Stomach (tissue), 9 donors: Measurements from ENCODE around the gene EMX2. TPM values are rescaled to one million over a fixed set of nuclear protein-coding genes. Genes with fewer than 3 reads are reported as not detected.

Source experiments
- DNase-seq, 2 donors: peaks; one replicate each; pipeline versions ENCODE4 v3.0.0 to v3.0.0-alpha.2; 2013 to 2019
- H3K27ac ChIP-seq, 5 donors: fragments of 200-600 bp in 4 of 5; sonication (generic) in 4 of 5; one replicate each; pipeline ENCODE4 v1.5.1; 2013 to 2019; ENCODE audit warnings: mild to moderate bottlenecking in 1 of 5, moderate library complexity in 1 of 5
- H3K27me3 ChIP-seq, 3 donors: fragments of 200-600 bp; sonication (generic); one replicate each; pipeline ENCODE4 v1.5.1; 2017 to 2019; ENCODE audit warnings: mixed run types in 1 of 3
- H3K36me3 ChIP-seq, 4 donors: fragments of 200-600 bp; sonication (generic); 1 replicate in 3 of 4; 2 replicates in 1 of 4; pipeline ENCODE4 v1.5.1; 2016 to 2019
- H3K4me1 ChIP-seq, 4 donors: fragments of 200-600 bp; sonication (generic); one replicate each; pipeline ENCODE4 v1.5.1; 2016 to 2019
- H3K4me3 ChIP-seq, 4 donors: fragments of 200-600 bp; sonication (generic) in 3 of 4; one replicate each; pipeline ENCODE4 v1.5.1; 2016 to 2019; ENCODE audit warnings: mild to moderate bottlenecking in 1 of 4
- H3K9me3 ChIP-seq, 4 donors: fragments of 200-600 bp; sonication (generic); one replicate each; pipeline ENCODE4 v1.5.1; 2016 to 2019
- CTCF ChIP-seq, 7 experiments: fragments of 450-650 bp in 4 of 7; fragments of 200-600 bp in 3 of 7; sonication (generic) in 3 of 7; IDR thresholded peaks; one replicate each; pipeline ENCODE4 v1.5.1; 2016 to 2019; ENCODE audit warnings: antibody characterized with exemption in 7 of 7, control low read depth in 2 of 7, mild to moderate bottlenecking in 1 of 7
- EP300 ChIP-seq: sonication (generic); formaldehyde crosslinking; IDR thresholded peaks from one replicate; pipeline ENCODE4 v1.6.1; 2017; ENCODE audit warnings: antibody characterized with exemption
- POLR2A ChIP-seq, 4 donors: fragments of 450-650 bp; IDR thresholded peaks; one replicate each; pipeline ENCODE4 v1.6.1; 2016; ENCODE audit warnings: antibody characterized with exemption in 4 of 4, control low read depth in 2 of 4, mild to moderate bottlenecking in 1 of 4, moderate library complexity in 1 of 4
- POLR2AphosphoS5 ChIP-seq, 3 donors: sonication (generic); formaldehyde crosslinking; IDR thresholded peaks; one replicate each; pipeline ENCODE4 v1.6.1; 2016; ENCODE audit warnings: antibody characterized with exemption in 3 of 3
- WGBS, 5 donors: extraction: QIAGEN DNeasy Blood & Tissue Kit in 3 of 5; methylation state at CpG; one replicate each; pipeline versions ENCODE4 v1.1.5 to v1.1.7; 2013 to 2018; 5-methylcytosine and 5-hydroxymethylcytosine counted together
- intact Hi-C: fragments of 100-400 bp; cut with DNase I; formaldehyde crosslinking; loops from one replicate; pipeline ENCODE4 v1.15.1; 2023; ENCODE audit warnings: low total_unique reads
- polyA plus RNA-seq, 3 donors: library from polyadenylated mRNA; stranded (reverse); fragments of 200-250 nt; gene quantifications; one replicate each; pipeline ENCODE4 v1.2.3, GENCODE V29; 2013
- total RNA-seq, 5 donors: library from RNA; depleted of rRNA; stranded (reverse); fragments of >200 nt; gene quantifications; one replicate each; pipeline versions ENCODE4 v1.1.0 to v1.2.3, GENCODE V29; 2014 to 2016
- donor health status: healthy with polysubstance abuse.
- donor health status: Bipolar disorder and iron deficiency.
- donor health status: healthy.

Gene EMX2
- total and polyA plus RNA-seq, 8 donors, result 0.18 TPM; not detected in 7

GRCh38 chr10:117533507-117534281 lies 8.9 kb upstream of the EMX2 start:
- peaks cover 46 to 99% (median 84%) of the 10 kb centered on the region in 3 donors for H3K27me3 ChIP-seq
- no peaks in the 10 kb centered on the region for H3K9me3 ChIP-seq
- H3K27ac ChIP-seq, result no peak overlapping the region
- no peak for DNase-seq
- no peak overlapping the region for H3K4me3 ChIP-seq
- intact Hi-C loops, result no loop called here
- no peaks in the 10 kb centered on the region for H3K36me3 ChIP-seq
- TF ChIP-seq EP300 (no peak), POLR2AphosphoS5 (IDR thresholded peaks at IDR 0.05) (no peak), POLR2A (IDR thresholded peaks at IDR 0.05) (no peak), CTCF (IDR thresholded peaks at IDR 0.05) (no peak)
- 5 to 7% (median 6%) methylated on average over 24 of the region's 24 CpGs for WGBS, 5 donors
- peaks cover 23 to 56% (median 43%) of the 10 kb centered on the region in 4 donors for H3K4me1 ChIP-seq

GRCh38 chr10:117534321-117535297 lies 7.9 kb upstream of the EMX2 start:
- TF ChIP-seq EP300, result no peak
- no peak for TF ChIP-seq POLR2AphosphoS5 (IDR thresholded peaks at IDR 0.05)
- TF ChIP-seq POLR2A (IDR thresholded peaks at IDR 0.05), result no peak
- TF ChIP-seq CTCF (IDR thresholded peaks at IDR 0.05), result no peak

GRCh38 chr10:117535298-117536071 lies 7.1 kb upstream of the EMX2 start:
- intact Hi-C loops, result no loop called here
- peak overlapping the region in 3 of 4 donors; percentile 13 to 40 (median 34) for H3K4me3 ChIP-seq

More at GRCh38 chr10:117534321-117535297, 7.9 kb upstream of the EMX2 start:
- Histone ChIP-seq H3K4me3 (peak overlapping the region in 3 of 4 donors; percentile 13 to 40 (median 34)), H3K27me3 (peaks cover 46 to 99% (median 87%) of the 10 kb centered on the region in 3 donors), H3K27ac (no peak overlapping the region), H3K4me1 (peaks cover 23 to 56% (median 43%) of the 10 kb centered on the region in 4 donors), H3K36me3 (no peaks in the 10 kb centered on the region), H3K9me3 (no peaks in the 10 kb centered on the region)
- intact Hi-C loops, result no loop called here
- WGBS, 5 donors, result 3 to 9% (median 5%) methylated on average over 41 to 76 of the region's 76 CpGs
- no peak for DNase-seq

More at GRCh38 chr10:117535298-117536071, 7.1 kb upstream of the EMX2 start:
- H3K9me3 ChIP-seq, result no peaks in the 10 kb centered on the region
- peaks cover 23 to 56% (median 43%) of the 10 kb centered on the region in 4 donors for H3K4me1 ChIP-seq
- no peak for TF ChIP-seq POLR2A (IDR thresholded peaks at IDR 0.05)
- TF ChIP-seq CTCF (IDR thresholded peaks at IDR 0.05), result no peak
- TF ChIP-seq EP300, result no peak
- no peak for TF ChIP-seq POLR2AphosphoS5 (IDR thresholded peaks at IDR 0.05)
- no peak overlapping the region for H3K27ac ChIP-seq
- WGBS, 5 donors, result 2 to 11% (median 4%) methylated on average over 18 to 54 of the region's 54 CpGs
- no peak for DNase-seq
- no peaks in the 10 kb centered on the region for H3K36me3 ChIP-seq
- H3K27me3 ChIP-seq, result peaks cover 55 to 100% (median 96%) of the 10 kb centered on the region in 3 donors
